Spinal cord (tissue), 10 donors: ENCODE measurements around the gene VPS4A. TPM values are rescaled to one million over a fixed set of nuclear protein-coding genes. Genes with fewer than 3 reads are reported as not detected.

Source experiments
- DNase-seq, 6 donors: peaks; one replicate each; pipeline versions ENCODE4 v3.0.0 to v3.0.0-alpha.2; 2013 to 2015; ENCODE audit warnings: low spot score in 6 of 6, low read depth in 4 of 6
- H3K27ac ChIP-seq: one replicate; pipeline ENCODE4 v1.5.1; 2013; ENCODE audit warnings: low read depth, low read length, control low read depth
- H3K27me3 ChIP-seq: one replicate; pipeline ENCODE4 v1.6.1; 2013; ENCODE audit warnings: low read length; ENCODE audit not compliant: control insufficient read depth, insufficient read depth
- H3K36me3 ChIP-seq: one replicate; pipeline ENCODE4 v1.6.1; 2013; ENCODE audit warnings: low read length; ENCODE audit not compliant: control insufficient read depth, insufficient read depth
- H3K4me1 ChIP-seq: one replicate; pipeline ENCODE4 v1.6.1; 2013; ENCODE audit warnings: low read length; ENCODE audit not compliant: control insufficient read depth, insufficient read depth
- H3K4me3 ChIP-seq: one replicate; pipeline ENCODE4 v1.5.1; 2013; ENCODE audit warnings: low read depth, low read length, control low read depth
- H3K9me3 ChIP-seq: one replicate; pipeline ENCODE4 v1.6.1; 2013; ENCODE audit warnings: low read length; ENCODE audit not compliant: control insufficient read depth, insufficient read depth
- WGBS: methylation state at CpG from one replicate; pipeline ENCODE4 v1.1.5; 2013; ENCODE audit warnings: missing lambda C conversion rate; ENCODE audit not compliant: insufficient coverage; 5-methylcytosine and 5-hydroxymethylcytosine counted together
- polyA plus RNA-seq, 2 donors: library from polyadenylated mRNA; unstranded; fragments of 120-200 nt; gene quantifications; one replicate each; pipeline ENCODE4 v1.2.1, GENCODE V29; 2013; ENCODE audit not compliant: insufficient read length in 2 of 2
- total RNA-seq, 2 donors: library from RNA; depleted of rRNA in 1 of 2; stranded (reverse); fragments of 120-200 nt in 1 of 2; fragments of >200 nt in 1 of 2; gene quantifications; one replicate each; pipeline versions ENCODE4 v1.2.3 to v1.2.4, GENCODE V29; 2013 to 2014
- donor health status: healthy.

The VPS4A gene
- total and polyA plus RNA-seq, 4 donors = 23.3 to 76.2 (median 45.6) TPM

DNA sequence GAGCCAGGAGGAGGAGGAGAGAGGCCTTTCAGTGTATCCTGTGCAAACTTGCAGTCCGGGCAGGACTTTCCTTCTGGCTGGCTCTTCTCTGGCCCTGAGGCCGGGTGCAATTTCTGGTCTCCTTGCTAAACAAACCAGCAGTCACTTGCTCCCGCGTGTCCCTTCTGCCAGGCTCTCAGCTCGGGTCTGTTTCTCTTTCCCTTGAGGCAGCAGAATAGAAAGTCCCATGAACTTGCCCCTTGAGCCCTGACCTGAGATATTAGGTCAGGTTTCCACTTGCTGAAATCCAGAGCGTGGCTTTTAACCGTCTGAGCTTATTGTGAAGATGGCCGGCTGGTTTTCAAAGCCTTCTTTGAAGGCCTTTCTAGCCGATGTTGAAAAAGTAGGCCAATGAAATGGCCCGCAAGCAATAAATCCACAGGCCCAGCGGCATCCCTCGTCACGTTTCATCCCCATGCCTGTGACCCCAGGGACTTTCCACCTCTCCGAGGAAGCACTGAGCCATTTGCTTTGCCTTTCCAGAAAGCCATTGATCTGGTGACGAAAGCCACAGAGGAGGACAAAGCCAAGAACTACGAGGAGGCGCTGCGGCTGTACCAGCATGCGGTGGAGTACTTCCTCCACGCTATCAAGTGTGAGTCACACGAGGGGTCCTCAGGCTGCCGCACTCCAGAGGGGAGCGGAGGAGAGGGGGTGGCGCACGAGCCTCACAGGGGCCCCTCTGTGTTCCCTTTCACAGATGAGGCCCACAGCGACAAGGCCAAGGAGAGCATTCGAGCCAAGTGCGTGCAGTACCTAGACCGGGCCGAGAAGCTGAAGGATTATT, 4.5 kb downstream of the VPS4A start:
- Histone ChIP-seq H3K4me3 (no peak overlapping the region), H3K27ac (peak overlapping the region; percentile 42), H3K4me1 (peaks cover 18% of the 10 kb centered on the region), H3K36me3 (peaks cover 73% of the 10 kb centered on the region), H3K27me3 (no peaks in the 10 kb centered on the region), H3K9me3 (no peaks in the 10 kb centered on the region)
- WGBS = 66% methylated on average over 30 of the region's 30 CpGs
- DNase-seq = no peak

DNA sequence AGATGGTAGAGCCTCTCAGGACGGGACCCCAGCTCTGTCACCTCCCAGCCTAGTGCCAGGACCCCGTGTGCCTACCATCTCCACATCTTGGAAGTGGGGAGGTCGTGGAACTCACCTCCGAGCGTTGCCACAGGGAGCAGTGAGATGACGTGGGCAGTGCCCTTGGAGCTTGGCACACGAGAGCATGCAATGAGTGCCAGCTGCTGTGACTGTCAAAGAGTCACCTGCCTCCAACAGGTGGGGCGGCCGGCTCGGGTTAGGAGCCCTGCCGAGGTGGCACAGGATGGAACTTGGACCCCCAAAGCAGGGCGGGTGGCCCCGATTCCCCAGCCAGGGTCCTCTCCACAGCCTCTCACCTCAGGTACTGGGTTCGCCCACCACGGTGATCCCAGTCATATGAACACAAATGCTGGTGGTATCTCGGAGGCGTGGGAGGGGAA, 5.5 kb downstream of the VPS4A start:
- no peak overlapping the region for H3K4me3 ChIP-seq
- peaks cover 82% of the 10 kb centered on the region for H3K36me3 ChIP-seq
- peak overlapping the region; percentile 15 for H3K27ac ChIP-seq
- H3K27me3 ChIP-seq = no peaks in the 10 kb centered on the region
- DNase-seq = no peak
- 99% methylated on average over 15 of the region's 17 CpGs for WGBS
- H3K4me1 ChIP-seq = peaks cover 16% of the 10 kb centered on the region
- H3K9me3 ChIP-seq = no peaks in the 10 kb centered on the region

DNA sequence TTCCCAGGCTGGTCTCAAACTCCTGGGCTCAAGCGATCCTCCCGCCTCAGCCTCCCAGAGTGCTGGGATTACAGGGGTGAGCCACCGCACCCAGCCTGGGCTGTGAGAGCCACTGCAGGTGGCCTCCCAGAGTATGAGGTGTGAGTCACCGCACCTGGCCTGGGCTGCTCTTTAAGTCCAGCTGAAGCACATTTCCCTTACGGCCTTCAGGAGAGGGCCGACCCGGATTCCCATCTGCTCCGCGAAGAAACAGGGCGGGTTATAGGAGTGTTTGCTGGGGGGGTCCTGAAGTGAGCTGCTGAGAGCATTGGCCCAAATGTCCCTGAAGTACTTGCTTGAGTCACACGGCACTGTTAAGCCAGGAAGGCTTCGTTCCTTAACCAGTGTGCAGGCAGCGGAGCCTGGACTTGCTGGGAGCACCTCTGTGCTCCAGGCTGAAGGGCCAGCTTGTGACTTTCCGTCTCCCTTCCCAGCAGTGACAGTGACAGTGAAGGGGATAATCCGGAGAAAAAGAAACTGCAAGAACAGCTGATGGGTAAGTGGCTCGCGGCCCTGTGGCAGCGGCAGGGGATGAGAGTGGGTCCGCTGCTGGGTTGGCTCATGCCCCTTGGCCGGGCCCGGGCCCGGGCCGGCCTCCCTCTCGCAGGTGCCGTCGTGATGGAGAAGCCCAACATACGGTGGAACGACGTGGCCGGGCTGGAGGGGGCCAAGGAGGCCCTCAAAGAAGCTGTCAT, 7.2 kb downstream of the VPS4A start:
- H3K36me3 ChIP-seq = peaks cover 95% of the 10 kb centered on the region
- H3K27ac ChIP-seq = no peak overlapping the region
- H3K4me3 ChIP-seq = no peak overlapping the region
- 95% methylated on average over 30 of the region's 30 CpGs for WGBS
- H3K9me3 ChIP-seq = no peaks in the 10 kb centered on the region
- H3K4me1 ChIP-seq = peaks cover 6% of the 10 kb centered on the region
- no peaks in the 10 kb centered on the region for H3K27me3 ChIP-seq
- DNase-seq = no peak

DNA sequence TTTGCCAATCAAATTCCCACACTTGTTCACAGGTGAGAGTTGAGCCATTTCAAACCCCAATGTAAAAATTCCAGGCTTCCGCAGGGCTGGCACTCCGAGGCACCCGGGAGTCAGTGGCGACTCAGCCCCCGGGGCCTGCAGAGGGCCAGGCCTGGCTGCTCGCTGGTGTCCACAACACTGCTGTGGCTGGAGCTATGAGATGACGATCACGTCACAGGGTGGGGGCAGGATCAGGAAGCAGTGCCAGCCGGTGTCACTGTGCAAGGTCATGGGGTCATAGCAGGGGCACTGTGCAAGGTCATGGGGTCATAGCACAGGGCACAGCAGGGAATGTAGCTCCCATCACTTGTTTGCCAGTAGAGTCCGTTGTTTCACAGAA, 7.8 kb downstream of the VPS4A start:
- H3K27ac ChIP-seq = no peak overlapping the region
- peaks cover 6% of the 10 kb centered on the region for H3K4me1 ChIP-seq
- no peaks in the 10 kb centered on the region for H3K27me3 ChIP-seq
- H3K36me3 ChIP-seq = peaks cover 97% of the 10 kb centered on the region
- no peak for DNase-seq
- H3K9me3 ChIP-seq = no peaks in the 10 kb centered on the region
- WGBS = 80% methylated on average over 10 of the region's 10 CpGs
- H3K4me3 ChIP-seq = no peak overlapping the region

DNA sequence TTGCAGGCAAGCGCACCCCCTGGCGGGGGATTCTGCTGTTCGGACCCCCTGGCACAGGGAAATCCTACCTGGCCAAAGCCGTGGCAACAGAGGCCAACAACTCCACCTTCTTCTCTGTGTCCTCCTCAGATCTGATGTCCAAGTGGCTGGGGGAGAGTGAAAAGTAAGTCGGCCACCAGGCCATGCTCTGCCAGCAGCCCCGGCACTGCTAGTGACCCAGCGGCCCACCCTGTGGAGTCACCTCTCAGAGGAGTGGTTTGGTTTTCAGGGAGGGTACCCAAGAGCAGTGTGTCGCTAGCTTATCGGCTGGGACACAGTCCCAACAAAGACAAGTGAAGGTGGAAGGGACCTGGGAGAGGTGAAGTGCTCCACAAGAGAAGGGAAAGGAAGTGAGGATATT, 8.2 kb downstream of the VPS4A start:
- H3K4me1 ChIP-seq = peaks cover 6% of the 10 kb centered on the region
- H3K9me3 ChIP-seq = no peaks in the 10 kb centered on the region
- 95% methylated on average over 9 of the region's 9 CpGs for whole genome bisulfite sequencing
- no peaks in the 10 kb centered on the region for H3K27me3 ChIP-seq
- H3K36me3 ChIP-seq = peaks cover 99% of the 10 kb centered on the region
- DNase-seq = no peak
- no peak overlapping the region for H3K4me3 ChIP-seq
- no peak overlapping the region for H3K27ac ChIP-seq

DNA sequence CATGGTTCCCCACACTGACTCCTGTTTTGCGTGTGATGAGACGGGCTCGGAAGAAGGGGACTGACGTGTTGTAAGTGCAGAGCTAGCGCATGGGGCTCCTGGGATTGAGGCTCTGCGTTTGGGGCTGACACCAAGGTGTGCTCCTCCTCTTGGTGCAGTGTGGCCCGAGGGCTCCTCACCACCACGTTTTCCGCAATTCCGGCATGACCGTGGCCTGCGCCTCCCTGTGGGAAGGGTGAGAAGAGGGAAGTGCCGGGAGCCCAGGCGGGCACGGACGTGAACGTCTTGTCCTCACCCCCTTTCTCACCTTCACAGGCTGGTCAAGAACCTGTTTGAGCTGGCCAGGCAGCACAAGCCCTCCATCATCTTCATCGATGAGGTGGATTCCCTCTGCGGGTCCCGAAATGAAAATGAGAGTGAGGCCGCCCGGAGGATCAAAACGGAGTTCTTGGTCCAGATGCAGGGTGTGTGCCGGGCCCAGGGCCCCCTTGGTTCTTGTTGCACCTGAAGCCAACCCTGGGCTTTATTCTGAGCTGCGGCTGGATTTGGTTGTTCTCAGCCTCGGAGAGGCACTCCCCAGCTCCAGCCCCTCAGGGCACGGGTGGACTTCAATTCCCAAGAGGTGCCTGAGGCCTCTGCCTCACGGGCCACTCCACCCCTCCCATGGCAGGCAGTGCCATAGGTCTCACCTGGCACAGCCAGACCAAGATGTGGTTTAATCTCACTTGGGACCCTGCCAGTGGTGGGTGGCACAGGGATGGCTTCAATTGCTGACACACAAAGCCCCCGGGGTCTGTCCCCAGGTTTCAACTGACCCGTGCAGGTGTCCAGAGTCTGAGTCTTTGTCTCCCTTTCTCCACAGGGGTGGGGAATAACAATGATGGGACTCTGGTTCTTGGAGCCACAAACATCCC, 8.9 kb downstream of the VPS4A start:
- no peak for DNase-seq
- 93% methylated on average over 18 of the region's 30 CpGs for WGBS
- Histone ChIP-seq H3K27me3 (no peaks in the 10 kb centered on the region), H3K4me3 (no peak overlapping the region), H3K4me1 (peaks cover 6% of the 10 kb centered on the region), H3K27ac (no peak overlapping the region), H3K9me3 (no peaks in the 10 kb centered on the region), H3K36me3 (peaks cover 99% of the 10 kb centered on the region)

DNA sequence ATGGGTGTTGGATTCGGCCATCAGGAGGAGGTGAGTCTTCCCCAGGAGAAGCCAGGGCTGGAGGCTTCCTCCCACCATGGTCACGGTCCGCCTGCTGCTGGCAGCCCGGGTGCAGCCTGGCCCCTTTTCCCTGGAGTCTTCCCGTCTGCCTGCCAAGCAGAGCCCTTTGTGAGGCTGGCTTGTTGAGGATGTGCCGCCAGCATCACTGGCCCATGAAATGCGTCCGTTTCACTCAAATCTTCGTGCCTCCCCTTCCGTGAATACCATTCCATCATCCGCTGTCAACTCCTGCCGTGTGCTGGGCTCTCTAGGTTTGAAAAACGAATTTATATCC, 9.6 kb downstream of the VPS4A start:
- H3K4me3 ChIP-seq = no peak overlapping the region
- peaks cover 99% of the 10 kb centered on the region for H3K36me3 ChIP-seq
- peaks cover 6% of the 10 kb centered on the region for H3K4me1 ChIP-seq
- H3K9me3 ChIP-seq = no peaks in the 10 kb centered on the region
- H3K27ac ChIP-seq = no peak overlapping the region
- 80% methylated on average over 13 of the region's 13 CpGs for WGBS
- no peak for DNase-seq
- no peaks in the 10 kb centered on the region for H3K27me3 ChIP-seq

DNA sequence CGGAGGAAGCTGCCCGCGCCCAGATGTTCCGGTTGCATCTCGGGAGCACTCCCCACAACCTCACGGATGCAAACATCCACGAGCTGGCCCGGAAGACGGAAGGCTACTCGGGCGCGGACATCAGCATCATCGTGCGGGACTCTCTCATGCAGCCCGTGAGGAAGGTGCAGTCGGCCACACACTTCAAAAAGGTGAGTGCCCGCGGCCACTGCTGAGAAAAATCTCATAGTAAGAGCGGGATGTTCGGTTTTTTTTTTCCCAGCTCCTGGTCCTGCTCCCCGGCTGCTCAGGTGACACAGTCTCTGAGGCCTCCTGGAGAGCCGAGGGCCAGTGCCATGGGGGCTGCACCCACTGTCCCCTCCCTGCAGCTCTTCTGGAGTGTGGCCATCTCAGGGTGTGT, 9.9 kb downstream of the VPS4A start:
- H3K27ac ChIP-seq = no peak overlapping the region
- no peak overlapping the region for H3K4me3 ChIP-seq
- peaks cover 99% of the 10 kb centered on the region for H3K36me3 ChIP-seq
- H3K9me3 ChIP-seq = no peaks in the 10 kb centered on the region
- WGBS = 90% methylated on average over 22 of the region's 22 CpGs
- no peaks in the 10 kb centered on the region for H3K27me3 ChIP-seq
- H3K4me1 ChIP-seq = peaks cover 5% of the 10 kb centered on the region
- DNase-seq = no peak

DNA sequence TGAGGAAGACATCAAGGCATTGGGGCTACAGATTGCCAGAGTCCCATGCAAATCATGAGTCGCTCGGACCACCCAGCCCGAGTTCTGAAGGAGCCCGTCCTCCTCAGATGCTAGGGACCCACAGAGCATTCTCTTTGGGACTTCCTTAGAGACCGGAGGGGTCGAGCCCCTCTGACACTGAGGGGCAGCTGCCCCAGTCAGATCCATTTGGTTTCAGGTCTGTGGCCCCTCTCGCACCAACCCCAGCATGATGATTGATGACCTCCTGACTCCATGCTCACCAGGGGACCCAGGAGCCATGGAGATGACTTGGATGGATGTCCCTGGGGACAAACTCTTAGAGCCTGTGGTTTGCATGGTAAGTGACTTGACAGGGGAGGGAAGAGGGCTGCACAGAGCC, 11.2 kb downstream of the VPS4A start:
- no peak for DNase-seq
- Histone ChIP-seq H3K4me1 (peaks cover 8% of the 10 kb centered on the region), H3K27ac (no peak overlapping the region), H3K9me3 (no peaks in the 10 kb centered on the region), H3K4me3 (no peak overlapping the region), H3K27me3 (no peaks in the 10 kb centered on the region), H3K36me3 (peaks cover 94% of the 10 kb centered on the region)
- 87% methylated on average over 7 of the region's 7 CpGs for WGBS
